GM13976 (cell line): ENCODE measurements around the gene UGT1A7.

Source experiments
- DNase-seq: peaks from one replicate; pipeline ENCODE4 v3.0.0; 2012; ENCODE audit warnings: low spot score
- in situ Hi-C: fragments of 300-500 bp; cut with MboI; formaldehyde crosslinking; loops from one replicate; pipeline ENCODE4 v1.12.0; 2022; ENCODE audit warnings: low sequenced_read_pairs, mixed read lengths, inconsistent platforms; ENCODE audit not compliant: unreplicated experiment
- TF ChIP-seq, protein P1 (sequence below): IDR thresholded peaks from 2 replicates; pipeline ENCODE4 v1.5.1; 2012; ENCODE audit warnings: borderline replicate concordance, mild to moderate bottlenecking; ENCODE audit not compliant: insufficient read depth; ENCODE audit errors: extremely low read depth, missing control alignments, control extremely low read depth

UGT1A7 gene

DNA sequence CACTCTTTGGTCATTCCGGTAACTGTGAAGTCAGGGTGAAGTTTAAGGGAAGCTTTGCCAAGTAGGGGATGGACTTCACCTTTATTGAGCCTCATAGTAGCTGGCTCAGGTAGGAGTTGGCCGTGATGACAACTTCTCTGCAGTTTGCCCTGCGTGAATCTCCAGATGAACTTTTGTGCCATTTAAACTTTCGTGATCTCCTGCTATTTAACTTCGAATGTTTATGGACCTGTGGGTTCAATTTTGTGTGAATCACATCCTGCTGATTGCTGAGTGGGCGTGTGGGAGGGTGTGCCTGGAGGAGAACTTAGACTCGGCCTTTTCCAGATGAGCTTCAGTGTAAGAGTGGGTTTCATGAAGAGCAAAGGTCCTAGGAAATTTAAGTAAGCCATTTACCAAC is 82.6 kb downstream of the UGT1A7 start:
- no peak for DNase-seq
- in situ Hi-C loops, result no loop called here
- TF ChIP-seq, protein P1, sequence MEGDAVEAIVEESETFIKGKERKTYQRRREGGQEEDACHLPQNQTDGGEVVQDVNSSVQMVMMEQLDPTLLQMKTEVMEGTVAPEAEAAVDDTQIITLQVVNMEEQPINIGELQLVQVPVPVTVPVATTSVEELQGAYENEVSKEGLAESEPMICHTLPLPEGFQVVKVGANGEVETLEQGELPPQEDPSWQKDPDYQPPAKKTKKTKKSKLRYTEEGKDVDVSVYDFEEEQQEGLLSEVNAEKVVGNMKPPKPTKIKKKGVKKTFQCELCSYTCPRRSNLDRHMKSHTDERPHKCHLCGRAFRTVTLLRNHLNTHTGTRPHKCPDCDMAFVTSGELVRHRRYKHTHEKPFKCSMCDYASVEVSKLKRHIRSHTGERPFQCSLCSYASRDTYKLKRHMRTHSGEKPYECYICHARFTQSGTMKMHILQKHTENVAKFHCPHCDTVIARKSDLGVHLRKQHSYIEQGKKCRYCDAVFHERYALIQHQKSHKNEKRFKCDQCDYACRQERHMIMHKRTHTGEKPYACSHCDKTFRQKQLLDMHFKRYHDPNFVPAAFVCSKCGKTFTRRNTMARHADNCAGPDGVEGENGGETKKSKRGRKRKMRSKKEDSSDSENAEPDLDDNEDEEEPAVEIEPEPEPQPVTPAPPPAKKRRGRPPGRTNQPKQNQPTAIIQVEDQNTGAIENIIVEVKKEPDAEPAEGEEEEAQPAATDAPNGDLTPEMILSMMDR, result no peak

DNA sequence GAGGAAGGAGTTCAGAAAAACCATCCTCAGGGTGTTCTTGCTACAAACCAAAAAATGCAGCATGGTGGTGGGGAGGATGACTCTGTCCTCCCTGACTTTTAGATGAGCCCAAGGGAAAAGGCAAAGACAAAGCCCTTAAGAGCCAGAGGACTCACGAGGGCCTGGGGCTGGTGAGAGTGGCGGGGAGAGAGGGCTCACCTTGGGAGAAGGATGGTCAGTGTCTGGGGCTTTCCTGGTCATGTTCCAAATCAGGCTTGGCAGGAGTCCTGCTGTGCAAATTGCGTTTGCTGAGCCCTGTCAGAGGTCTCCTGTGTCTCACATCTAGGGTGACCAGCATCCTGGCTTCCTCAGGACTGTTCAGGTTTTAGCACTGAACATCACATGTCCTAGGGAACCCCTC is 83.1 kb downstream of the UGT1A7 start:
- in situ Hi-C loops, result no loop called here
- no peak for DNase-seq
- TF ChIP-seq, protein P1, result no peak

DNA sequence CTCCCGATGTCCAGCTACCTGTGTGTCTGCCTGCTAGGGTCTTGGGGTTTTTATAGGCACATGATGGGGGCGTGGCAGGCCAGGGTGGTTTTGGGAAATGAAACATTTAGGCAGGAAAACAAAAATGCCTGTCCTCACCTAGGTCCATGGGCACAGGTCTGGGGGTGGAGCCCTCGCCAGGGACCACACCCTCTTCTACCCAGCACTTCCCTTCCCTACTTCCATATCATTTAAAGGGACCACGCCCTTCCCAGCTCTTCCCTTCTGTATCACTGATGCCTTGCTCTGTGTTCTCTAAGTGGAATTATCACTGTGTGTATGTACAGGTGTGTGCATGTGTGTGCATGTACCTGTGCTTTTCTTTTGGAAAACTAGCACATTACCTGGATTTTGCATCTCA is 84.7 kb downstream of the UGT1A7 start:
- TF ChIP-seq, protein P1, result no peak
- in situ Hi-C loops, result no loop called here
- no peak for DNase-seq

DNA sequence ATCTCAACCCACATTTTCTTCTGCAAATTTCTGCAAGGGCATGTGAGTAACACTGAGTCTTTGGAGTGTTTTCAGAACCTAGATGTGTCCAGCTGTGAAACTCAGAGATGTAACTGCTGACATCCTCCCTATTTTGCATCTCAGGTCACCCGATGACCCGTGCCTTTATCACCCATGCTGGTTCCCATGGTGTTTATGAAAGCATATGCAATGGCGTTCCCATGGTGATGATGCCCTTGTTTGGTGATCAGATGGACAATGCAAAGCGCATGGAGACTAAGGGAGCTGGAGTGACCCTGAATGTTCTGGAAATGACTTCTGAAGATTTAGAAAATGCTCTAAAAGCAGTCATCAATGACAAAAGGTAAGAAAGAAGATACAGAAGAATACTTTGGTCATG is 86.4 kb downstream of the UGT1A7 start:
- no peak for DNase-seq
- in situ Hi-C loops, result no loop called here
- TF ChIP-seq, protein P1, result no peak

DNA sequence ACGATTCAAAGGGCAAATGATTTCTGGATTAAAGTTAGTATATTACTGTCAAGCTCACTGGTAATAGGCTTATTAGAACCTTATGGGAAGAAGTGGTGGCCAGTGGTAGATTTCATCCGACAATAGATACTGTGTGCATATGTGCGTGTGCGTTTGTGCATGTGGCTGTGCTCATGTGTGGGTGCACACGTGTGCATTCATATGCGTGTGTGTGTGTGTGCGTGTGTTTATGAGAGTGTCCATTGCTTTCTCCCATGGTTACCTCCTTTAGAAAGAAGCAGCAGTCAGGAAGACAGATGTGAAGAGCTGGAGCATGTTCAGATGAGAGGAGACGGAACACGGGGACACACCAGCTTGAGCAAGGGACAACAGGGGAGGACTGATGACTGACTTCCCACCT is 87.6 kb downstream of the UGT1A7 start:
- TF ChIP-seq, protein P1, result no peak
- in situ Hi-C loops, result no loop called here
- no peak for DNase-seq

DNA sequence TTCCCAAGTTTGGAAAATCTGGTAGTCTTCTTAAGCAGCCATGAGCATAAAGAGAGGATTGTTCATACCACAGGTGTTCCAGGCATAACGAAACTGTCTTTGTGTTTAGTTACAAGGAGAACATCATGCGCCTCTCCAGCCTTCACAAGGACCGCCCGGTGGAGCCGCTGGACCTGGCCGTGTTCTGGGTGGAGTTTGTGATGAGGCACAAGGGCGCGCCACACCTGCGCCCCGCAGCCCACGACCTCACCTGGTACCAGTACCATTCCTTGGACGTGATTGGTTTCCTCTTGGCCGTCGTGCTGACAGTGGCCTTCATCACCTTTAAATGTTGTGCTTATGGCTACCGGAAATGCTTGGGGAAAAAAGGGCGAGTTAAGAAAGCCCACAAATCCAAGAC is 90.5 kb downstream of the UGT1A7 start:
- DNase-seq, result no peak
- TF ChIP-seq, protein P1, result no peak
- in situ Hi-C loops, result no loop called here

DNA sequence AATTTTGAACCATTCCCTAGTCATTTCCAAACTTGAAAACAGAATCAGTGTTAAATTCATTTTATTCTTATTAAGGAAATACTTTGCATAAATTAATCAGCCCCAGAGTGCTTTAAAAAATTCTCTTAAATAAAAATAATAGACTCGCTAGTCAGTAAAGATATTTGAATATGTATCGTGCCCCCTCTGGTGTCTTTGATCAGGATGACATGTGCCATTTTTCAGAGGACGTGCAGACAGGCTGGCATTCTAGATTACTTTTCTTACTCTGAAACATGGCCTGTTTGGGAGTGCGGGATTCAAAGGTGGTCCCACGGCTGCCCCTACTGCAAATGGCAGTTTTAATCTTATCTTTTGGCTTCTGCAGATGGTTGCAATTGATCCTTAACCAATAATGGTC is 90.9 kb downstream of the UGT1A7 start:
- DNase-seq, result no peak
- in situ Hi-C loops, result no loop called here
- TF ChIP-seq, protein P1, result no peak
